Caco-2 (cell line): Measurements from ENCODE around the gene ANKRD2. TPM values are rescaled to one million over a fixed set of nuclear protein-coding genes. Genes with fewer than 3 reads are reported as not detected.
"Not testable (repeated sequence)": the region's sequence is repeated elsewhere in the genome, so short reads cannot be mapped to it uniquely, and the experiment has no call there.

ENCODE experiments used
- BruUV-seq: library from RNA; stranded (reverse); fragments of 400-500 nt; replicated peaks from 2 replicates; lab custom pipeline; 2021; lab: Mats Ljungman, UMichigan
- CTCF ChIA-PET: fragments of 300-600 bp; sonication (Branson Sonifier 250); formaldehyde crosslinking; loops from one replicate; lab custom pipeline; 2022; ENCODE audit warnings: antibody characterized with exemption; lab: Charles Lee
- POLR2A ChIA-PET: fragments of 300-600 bp; sonication (Branson Sonifier 250); formaldehyde crosslinking; loops from one replicate; lab custom pipeline; 2022; ENCODE audit warnings: antibody characterized with exemption; lab: Charles Lee
- DNase-seq, 2 experiments: peaks; one replicate each; pipeline versions ENCODE4 v3.0.0 to v3.0.0-alpha.2; 2020 to 2022
- H3K27me3 ChIP-seq: replicated peaks from 2 replicates; pipeline ENCODE4 v1.6.0; 2011; ENCODE audit warnings: low read length; ENCODE audit not compliant: control insufficient read depth, insufficient read depth
- H3K36me3 ChIP-seq: 2 replicates; pipeline ENCODE4 v1.5.1; 2011; ENCODE audit warnings: low read length; ENCODE audit not compliant: control insufficient read depth, insufficient read depth
- H3K4me1 ChIP-seq: fragments of 250-450 bp; sonication (Bioruptor Pico); 2 replicates; pipeline ENCODE4 v1.5.1; 2020; ENCODE audit warnings: mild to moderate bottlenecking
- H3K4me3 ChIP-seq: 2 replicates; pipeline ENCODE4 v1.5.1; 2011; ENCODE audit warnings: low read depth, mild to moderate bottlenecking, control low read depth, low read length
- H3K9me3 ChIP-seq: fragments of 250-450 bp; sonication (Bioruptor Pico); 2 replicates; pipeline ENCODE4 v1.5.1; 2020; ENCODE audit warnings: mild to moderate bottlenecking, moderate library complexity
- H3K27ac Mint-ChIP-seq: one replicate; pipeline ENCODE4 v1.8.0; 2022; ENCODE audit warnings: mixed read lengths; ENCODE audit not compliant: unreplicated experiment
- H3K27me3 Mint-ChIP-seq: one replicate; pipeline ENCODE4 v1.8.0; 2022; ENCODE audit warnings: mixed read lengths; ENCODE audit not compliant: insufficient read depth, unreplicated experiment
- H3K36me3 Mint-ChIP-seq: one replicate; pipeline ENCODE4 v1.8.0; 2022; ENCODE audit warnings: mild to moderate bottlenecking, mixed read lengths; ENCODE audit not compliant: insufficient read depth, unreplicated experiment
- H3K4me1 Mint-ChIP-seq: one replicate; pipeline ENCODE4 v1.8.0; 2022; ENCODE audit warnings: low read depth, mixed read lengths; ENCODE audit not compliant: unreplicated experiment
- H3K4me3 Mint-ChIP-seq: one replicate; pipeline ENCODE4 v1.8.0; 2022; ENCODE audit warnings: mild to moderate bottlenecking, moderate library complexity, mixed read lengths; ENCODE audit not compliant: unreplicated experiment
- H3K9me3 Mint-ChIP-seq: one replicate; pipeline ENCODE4 v1.8.0; 2022; ENCODE audit warnings: mixed read lengths; ENCODE audit not compliant: unreplicated experiment
- intact Hi-C: fragments of 100-400 bp; cut with micrococcal nuclease; formaldehyde crosslinking; loops from one replicate; pipeline ENCODE4 v1.10.0; 2022; ENCODE audit not compliant: unreplicated experiment
- total RNA-seq: library from RNA; stranded (reverse); gene quantifications from 2 replicates; pipeline ENCODE4 v1.2.3, GENCODE V29; 2022
- TF ChIP-seq, protein P1 (sequence below), 2 experiments: fragments of 200-600 bp in 1 of 2; IDR thresholded peaks; 1 replicate in 1 of 2; 2 replicates in 1 of 2; pipeline versions ENCODE4 v1.5.1 to v1.8.0; 2011 to 2022; ENCODE audit warnings: antibody characterized with exemption in 1 of 2, control low read depth in 1 of 2, inconsistent platforms in 1 of 2, low read depth in 1 of 2, low read length in 1 of 2, mild to moderate bottlenecking in 1 of 2, moderate library complexity in 1 of 2; ENCODE audit not compliant: insufficient read depth in 1 of 2, severe bottlenecking in 1 of 2, unreplicated experiment in 1 of 2

Gene ANKRD2
- total RNA-seq, 1 experiment from 2014 or later = not detected

DNA sequence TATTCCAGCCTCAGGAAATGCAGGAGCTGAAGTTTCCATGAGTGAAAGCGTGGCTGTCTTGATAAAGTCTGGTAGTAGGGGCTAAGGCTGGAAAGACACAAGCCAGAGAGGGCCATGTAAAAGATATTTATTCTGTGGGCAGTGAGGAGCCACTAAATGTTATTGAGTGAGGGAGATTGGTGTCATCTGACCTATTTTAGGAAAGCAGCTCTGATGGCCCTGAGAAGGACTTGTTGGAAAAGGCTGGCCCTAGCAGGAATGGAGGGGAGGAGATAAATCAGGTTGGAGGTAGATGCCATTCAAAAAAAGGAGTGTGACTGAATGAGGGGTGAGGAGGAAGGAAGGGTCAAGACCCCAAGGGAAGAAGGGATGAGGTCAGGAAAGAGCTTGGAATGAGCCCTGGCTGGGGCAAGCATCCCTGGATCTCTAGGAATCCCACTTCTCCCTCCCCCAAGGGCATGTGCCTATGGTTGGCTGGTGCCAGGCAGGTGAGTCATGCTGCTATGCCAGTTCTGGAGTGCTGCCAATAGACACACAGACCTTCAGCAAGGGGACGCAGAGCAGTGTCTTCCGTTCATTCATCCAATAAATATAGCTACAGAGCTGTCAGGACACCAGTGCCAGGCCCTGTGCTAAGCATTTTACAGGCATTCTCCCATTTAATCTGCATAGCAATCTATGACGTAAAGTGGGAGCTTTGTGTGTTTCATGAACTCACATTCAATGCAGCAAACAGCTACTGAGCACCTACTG is 2.0 kb downstream of the ANKRD2 start:
- H3K36me3 Mint-ChIP-seq = peaks cover 8% of the 10 kb centered on the region
- H3K27me3 ChIP-seq = no peaks in the 10 kb centered on the region
- no peaks in the 10 kb centered on the region for H3K36me3 ChIP-seq
- no peak overlapping the region for H3K27ac Mint-ChIP-seq
- no peak overlapping the region for H3K4me3 Mint-ChIP-seq
- peak in 1 of 2 experiments; percentile 56 for DNase-seq
- H3K4me1 Mint-ChIP-seq = peaks cover 24% of the 10 kb centered on the region
- ChIA-PET POLR2A (interaction anchor here (0.5 kb wide), 1 partner anchor 23 kb away, joined by 4 read pairs; no protein-coding TSS in a partner anchor), CTCF (interaction anchor here (0.6 kb wide), 2 partner anchors 22 to 33 kb away, joined by 4 to 8 read pairs; no protein-coding TSS in a partner anchor)
- H3K9me3 ChIP-seq = no peaks in the 10 kb centered on the region
- intact Hi-C loops = no loop called here
- peaks cover 33% of the 10 kb centered on the region for H3K4me1 ChIP-seq
- H3K9me3 Mint-ChIP-seq = no peaks in the 10 kb centered on the region
- TF ChIP-seq, protein P1, sequence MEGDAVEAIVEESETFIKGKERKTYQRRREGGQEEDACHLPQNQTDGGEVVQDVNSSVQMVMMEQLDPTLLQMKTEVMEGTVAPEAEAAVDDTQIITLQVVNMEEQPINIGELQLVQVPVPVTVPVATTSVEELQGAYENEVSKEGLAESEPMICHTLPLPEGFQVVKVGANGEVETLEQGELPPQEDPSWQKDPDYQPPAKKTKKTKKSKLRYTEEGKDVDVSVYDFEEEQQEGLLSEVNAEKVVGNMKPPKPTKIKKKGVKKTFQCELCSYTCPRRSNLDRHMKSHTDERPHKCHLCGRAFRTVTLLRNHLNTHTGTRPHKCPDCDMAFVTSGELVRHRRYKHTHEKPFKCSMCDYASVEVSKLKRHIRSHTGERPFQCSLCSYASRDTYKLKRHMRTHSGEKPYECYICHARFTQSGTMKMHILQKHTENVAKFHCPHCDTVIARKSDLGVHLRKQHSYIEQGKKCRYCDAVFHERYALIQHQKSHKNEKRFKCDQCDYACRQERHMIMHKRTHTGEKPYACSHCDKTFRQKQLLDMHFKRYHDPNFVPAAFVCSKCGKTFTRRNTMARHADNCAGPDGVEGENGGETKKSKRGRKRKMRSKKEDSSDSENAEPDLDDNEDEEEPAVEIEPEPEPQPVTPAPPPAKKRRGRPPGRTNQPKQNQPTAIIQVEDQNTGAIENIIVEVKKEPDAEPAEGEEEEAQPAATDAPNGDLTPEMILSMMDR (IDR thresholded peaks at IDR 0.05; ENCODE audit: insufficient read depth in 1 of 2, low read depth in 1 of 2, low read length in 1 of 2, severe bottlenecking in 1 of 2, unreplicated experiment in 1 of 2) = no peak
- no peaks in the 10 kb centered on the region for H3K27me3 Mint-ChIP-seq
- no peak overlapping the region for H3K4me3 ChIP-seq
- BruUV-seq = no TSS peak

DNA sequence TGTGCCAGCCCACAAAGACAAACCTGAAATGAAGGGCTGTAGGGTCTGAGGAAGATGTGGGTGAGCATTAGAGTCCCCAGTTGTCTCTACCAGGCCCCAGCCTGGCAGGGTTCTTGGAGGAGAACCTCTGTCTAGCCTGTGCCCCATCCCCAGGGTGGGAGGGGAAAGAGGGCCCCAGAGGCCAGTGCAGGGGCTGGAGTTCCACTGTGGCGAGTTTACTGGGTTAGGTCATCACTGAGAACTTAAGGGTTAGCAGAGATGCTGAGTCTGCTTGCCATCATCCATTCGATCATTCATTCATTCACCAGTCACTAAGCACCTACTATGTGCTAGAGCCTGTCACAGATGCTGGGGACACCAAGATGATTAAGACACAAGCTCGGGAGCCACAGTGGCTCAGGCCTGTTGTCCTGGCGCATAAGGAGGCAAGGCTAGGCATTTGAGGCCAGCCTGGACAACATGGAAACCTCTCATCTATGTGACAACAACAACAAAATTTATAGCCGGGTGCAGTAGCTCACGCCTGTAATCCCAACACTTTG is 2.6 kb downstream of the ANKRD2 start:
- no peaks in the 10 kb centered on the region for H3K27me3 ChIP-seq
- ChIA-PET CTCF (no interaction called here), POLR2A (no interaction called here)
- Mint-ChIP-seq H3K4me1 (peaks cover 24% of the 10 kb centered on the region), H3K4me3 (no peak overlapping the region), H3K36me3 (peaks cover 8% of the 10 kb centered on the region), H3K27me3 (no peaks in the 10 kb centered on the region), H3K9me3 (no peaks in the 10 kb centered on the region), H3K27ac (no peak overlapping the region)
- H3K4me3 ChIP-seq = no peak overlapping the region
- intact Hi-C loops = no loop called here
- H3K4me1 ChIP-seq = peaks cover 33% of the 10 kb centered on the region
- no peaks in the 10 kb centered on the region for H3K36me3 ChIP-seq
- no peaks in the 10 kb centered on the region for H3K9me3 ChIP-seq
- BruUV-seq = no TSS peak
- no peak for DNase-seq
- TF ChIP-seq, protein P1 (IDR thresholded peaks at IDR 0.05; ENCODE audit: insufficient read depth in 1 of 2, low read depth in 1 of 2, low read length in 1 of 2, severe bottlenecking in 1 of 2, unreplicated experiment in 1 of 2) = no peak

DNA sequence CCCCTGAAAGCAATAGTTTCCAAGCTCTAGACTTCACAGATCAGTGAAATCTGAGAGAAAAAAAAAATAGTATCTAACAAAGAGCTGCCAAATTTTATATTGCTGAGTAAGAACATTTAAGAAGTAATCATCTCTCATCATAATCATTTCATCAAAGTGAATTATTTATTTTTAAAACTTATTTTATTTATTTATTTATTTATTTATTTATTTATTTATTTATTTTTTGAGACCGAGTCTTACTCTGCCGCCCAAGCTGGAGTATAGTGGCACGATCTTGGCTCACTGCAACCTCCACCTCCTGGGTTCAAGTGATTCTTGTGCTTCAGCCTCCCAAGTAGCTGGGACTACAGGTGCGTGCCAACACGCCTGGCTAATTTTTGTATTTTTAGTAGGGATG is 3.9 kb downstream of the ANKRD2 start:
- POLR2A ChIA-PET = interaction anchor here (0.6 kb wide), 1 partner anchor 145 kb away, joined by 3 read pairs; no protein-coding TSS in a partner anchor
- intact Hi-C loops, H3K9me3 ChIP-seq, CTCF ChIA-PET, H3K27me3 ChIP-seq, H3K36me3 ChIP-seq, H3K27me3 Mint-ChIP-seq, H3K36me3 Mint-ChIP-seq, H3K9me3 Mint-ChIP-seq, H3K4me3 Mint-ChIP-seq, BruUV-seq, DNase-seq, H3K27ac Mint-ChIP-seq, H3K4me3 ChIP-seq: not testable (repeated sequence)
- peaks cover 22% of the 10 kb centered on the region for H3K4me1 ChIP-seq
- H3K4me1 Mint-ChIP-seq = peaks cover 19% of the 10 kb centered on the region
